Thyroid gland (tissue), 4 donors: ENCODE data around the gene CSF2. TPM values are rescaled to one million over a fixed set of nuclear protein-coding genes. Genes with fewer than 3 reads are reported as not detected.

Source experiments
- DNase-seq, 2 donors: peaks; one replicate each; pipeline ENCODE4 v3.0.0-alpha.2; 2019
- H3K27ac ChIP-seq, 3 donors: fragments of 200-600 bp; sonication (generic); 1 replicate in 2 of 3; 2 replicates in 1 of 3; pipeline ENCODE4 v1.5.1; 2016 to 2019; ENCODE audit warnings: mild to moderate bottlenecking in 1 of 3, moderate library complexity in 1 of 3
- H3K27me3 ChIP-seq: fragments of 200-600 bp; sonication (generic); one replicate; pipeline ENCODE4 v1.5.1; 2019
- H3K36me3 ChIP-seq, 2 donors: fragments of 200-600 bp; sonication (generic); one replicate each; pipeline ENCODE4 v1.5.1; 2016 to 2019
- H3K4me1 ChIP-seq, 2 donors: fragments of 200-600 bp; sonication (generic); one replicate each; pipeline ENCODE4 v1.5.1; 2017 to 2019
- H3K4me3 ChIP-seq, 3 donors: fragments of 200-600 bp; sonication (generic); replicated peaks in 1 of 3; 1 replicate in 2 of 3; 2 replicates in 1 of 3; pipeline ENCODE4 v1.5.1; 2016; ENCODE audit warnings: mild to moderate bottlenecking in 1 of 3
- H3K9me3 ChIP-seq: fragments of 200-600 bp; sonication (generic); one replicate; pipeline ENCODE4 v1.5.1; 2017
- CTCF ChIP-seq, 6 experiments: fragments of 200-600 bp in 3 of 6; fragments of 450-650 bp in 3 of 6; sonication (generic) in 3 of 6; IDR thresholded peaks; one replicate each; pipeline ENCODE4 v1.5.1; 2016 to 2019; ENCODE audit warnings: antibody characterized with exemption in 6 of 6, mild to moderate bottlenecking in 2 of 6, inconsistent platforms in 1 of 6, moderate library complexity in 1 of 6
- POLR2A ChIP-seq, 2 donors: fragments of 450-650 bp; IDR thresholded peaks; one replicate each; pipeline ENCODE4 v1.6.1; 2017; ENCODE audit warnings: antibody characterized with exemption in 2 of 2, mild to moderate bottlenecking in 2 of 2, moderate library complexity in 1 of 2
- WGBS, 2 donors: methylation state at CpG; one replicate each; pipeline ENCODE4 v1.1.5; 2017; 5-methylcytosine and 5-hydroxymethylcytosine counted together
- intact Hi-C: fragments of 100-400 bp; cut with DNase I; formaldehyde crosslinking; loops from one replicate; pipeline ENCODE4 v1.15.1; 2023
- total RNA-seq, 4 donors: library from RNA; depleted of rRNA; stranded (reverse); fragments of >200 nt; gene quantifications; one replicate each; pipeline ENCODE4 v1.2.3, GENCODE V29; 2016

The CSF2 gene
- total RNA-seq, 4 donors from 2014 or later = not detected

GRCh38 chr5:132093271-132093670, 19.7 kb downstream of the CSF2 start:
- TF ChIP-seq POLR2A (IDR thresholded peaks at IDR 0.05) = no peak
- no peak for TF ChIP-seq CTCF (IDR thresholded peaks at IDR 0.05)
- Histone ChIP-seq H3K27me3 (no peaks in the 10 kb centered on the region), H3K4me3 (no peak overlapping the region), H3K9me3 (no peaks in the 10 kb centered on the region), H3K36me3 (no peaks in the 10 kb centered on the region), H3K27ac (no peak overlapping the region), H3K4me1 (no peaks in the 10 kb centered on the region)
- intact Hi-C loops = no loop called here
- no peak for DNase-seq
- 41 to 79% methylated on average over 3 of the region's 3 CpGs for WGBS, 2 donors

- intact Hi-C loops = no loop called here
- 67 to 85% methylated on average over 12 of the region's 12 CpGs for WGBS, 2 donors
- no peaks in the 10 kb centered on the region for H3K36me3 ChIP-seq
- H3K27me3 ChIP-seq = no peaks in the 10 kb centered on the region
- H3K4me3 ChIP-seq = no peak overlapping the region
- no peaks in the 10 kb centered on the region for H3K9me3 ChIP-seq
- H3K27ac ChIP-seq = no peak overlapping the region
- DNase-seq = no peak
- H3K4me1 ChIP-seq = no peaks in the 10 kb centered on the region
- TF ChIP-seq POLR2A (IDR thresholded peaks at IDR 0.05) = no peak
- no peak for TF ChIP-seq CTCF (IDR thresholded peaks at IDR 0.05)
These were observed 20.9 kb downstream of the CSF2 start for GRCh38 chr5:132094393-132095076.

GRCh38 chr5:132095077-132095410, 21.5 kb downstream of the CSF2 start:
- H3K36me3 ChIP-seq = no peaks in the 10 kb centered on the region
- 92% methylated on average over 2 of the region's 2 CpGs for WGBS, 2 donors
- TF ChIP-seq POLR2A (IDR thresholded peaks at IDR 0.05) (no peak), CTCF (IDR thresholded peaks at IDR 0.05) (no peak)
- H3K9me3 ChIP-seq = no peaks in the 10 kb centered on the region
- no peak for DNase-seq
- H3K27me3 ChIP-seq = no peaks in the 10 kb centered on the region
- H3K4me1 ChIP-seq = no peaks in the 10 kb centered on the region
- intact Hi-C loops = no loop called here
- no peak overlapping the region for H3K27ac ChIP-seq
- no peak overlapping the region for H3K4me3 ChIP-seq

DNA sequence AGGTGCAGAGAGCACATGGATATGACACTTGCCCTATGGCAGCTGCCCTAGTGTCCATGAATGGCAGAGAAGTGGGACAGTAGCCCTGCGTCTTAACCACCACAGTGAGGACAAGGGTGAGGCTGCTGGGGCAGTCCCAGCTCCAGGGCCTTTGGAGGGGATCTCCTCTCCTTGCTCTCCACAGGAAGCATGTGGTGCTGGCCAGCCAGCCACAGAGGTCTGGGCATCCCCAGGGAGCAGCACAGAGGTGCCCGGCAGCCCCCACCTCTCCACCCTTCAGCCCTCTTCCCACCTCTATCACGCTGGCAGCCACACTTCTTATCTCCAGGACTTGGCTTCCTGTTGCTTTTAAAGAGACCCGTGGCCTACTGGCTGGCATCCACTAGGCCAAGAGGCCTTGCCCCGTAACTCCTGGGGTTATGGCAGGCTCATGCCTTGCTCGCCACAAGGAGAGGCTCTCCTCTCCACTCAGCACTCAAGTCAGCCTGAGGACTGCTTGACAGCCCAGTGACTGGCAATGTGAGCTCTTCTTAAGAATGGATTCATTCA, 21.9 kb downstream of the CSF2 start:
- DNase-seq = no peak
- no peak overlapping the region for H3K27ac ChIP-seq
- 64 to 66% methylated on average over 5 to 6 of the region's 6 CpGs for WGBS, 2 donors
- no peaks in the 10 kb centered on the region for H3K36me3 ChIP-seq
- no peak overlapping the region for H3K4me3 ChIP-seq
- H3K4me1 ChIP-seq = no peaks in the 10 kb centered on the region
- no peaks in the 10 kb centered on the region for H3K9me3 ChIP-seq
- TF ChIP-seq POLR2A (IDR thresholded peaks at IDR 0.05) = no peak
- no peak for TF ChIP-seq CTCF (IDR thresholded peaks at IDR 0.05)
- intact Hi-C loops = no loop called here
- H3K27me3 ChIP-seq = no peaks in the 10 kb centered on the region

DNA sequence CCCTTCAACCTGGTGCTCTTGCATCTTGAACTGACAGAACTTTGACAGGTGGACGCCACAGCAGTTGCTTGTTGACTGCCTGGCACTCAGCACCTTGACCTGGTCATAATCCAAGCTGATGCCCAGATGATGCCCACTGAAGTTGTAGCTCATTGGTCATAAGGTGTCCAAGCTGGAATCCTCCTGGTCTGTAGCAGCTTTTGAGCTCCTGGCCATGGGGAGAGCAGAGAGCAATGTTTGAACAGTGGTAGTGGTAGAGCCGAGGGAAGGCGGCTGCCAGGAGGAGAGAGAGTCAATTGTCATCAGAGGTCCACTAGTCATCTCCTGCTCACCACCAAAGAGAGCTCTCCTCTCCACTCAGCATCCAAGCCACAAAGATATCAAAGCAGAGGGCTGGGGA, 23.3 kb downstream of the CSF2 start:
- intact Hi-C loops = no loop called here
- WGBS, 2 donors = 89 to 92% methylated on average over 3 of the region's 3 CpGs

More for the DNA sequence above, 23.3 kb downstream of the CSF2 start:
- H3K9me3 ChIP-seq = no peaks in the 10 kb centered on the region
- DNase-seq = no peak
- H3K4me3 ChIP-seq = no peak overlapping the region
- H3K36me3 ChIP-seq = no peaks in the 10 kb centered on the region
- TF ChIP-seq CTCF (IDR thresholded peaks at IDR 0.05) (no peak), POLR2A (IDR thresholded peaks at IDR 0.05) (no peak)
- H3K4me1 ChIP-seq = no peaks in the 10 kb centered on the region
- no peak overlapping the region for H3K27ac ChIP-seq
- no peaks in the 10 kb centered on the region for H3K27me3 ChIP-seq
